ENCODE results near the gene TRABD2B. TPM values are rescaled to one million over a fixed set of nuclear protein-coding genes. Genes with fewer than 3 reads are reported as not detected.

The TRABD2B gene
- total and polyA plus RNA-seq, 8 donors = 0.99 to 5.2 (median 3.3) TPM

DNA sequence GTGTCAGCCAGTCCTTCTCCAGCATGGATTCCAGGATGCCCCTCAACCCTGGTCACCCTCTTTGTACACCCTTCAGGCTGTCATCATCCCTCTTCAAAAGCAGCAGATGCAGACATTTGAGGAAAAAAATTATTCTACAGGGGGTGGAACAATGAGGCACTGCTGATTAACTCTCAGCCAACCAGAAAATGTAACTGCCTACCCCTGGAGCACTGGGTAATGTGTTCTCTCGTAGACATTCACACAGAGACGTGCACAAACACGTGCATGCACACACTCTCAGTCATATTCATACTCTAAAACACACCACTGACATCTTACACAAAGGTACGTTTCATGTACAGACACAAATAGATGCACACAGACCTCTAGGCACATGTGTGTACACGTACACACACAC, 175.4 kb downstream of the TRABD2B start:
- TF ChIP-seq, protein P1, sequence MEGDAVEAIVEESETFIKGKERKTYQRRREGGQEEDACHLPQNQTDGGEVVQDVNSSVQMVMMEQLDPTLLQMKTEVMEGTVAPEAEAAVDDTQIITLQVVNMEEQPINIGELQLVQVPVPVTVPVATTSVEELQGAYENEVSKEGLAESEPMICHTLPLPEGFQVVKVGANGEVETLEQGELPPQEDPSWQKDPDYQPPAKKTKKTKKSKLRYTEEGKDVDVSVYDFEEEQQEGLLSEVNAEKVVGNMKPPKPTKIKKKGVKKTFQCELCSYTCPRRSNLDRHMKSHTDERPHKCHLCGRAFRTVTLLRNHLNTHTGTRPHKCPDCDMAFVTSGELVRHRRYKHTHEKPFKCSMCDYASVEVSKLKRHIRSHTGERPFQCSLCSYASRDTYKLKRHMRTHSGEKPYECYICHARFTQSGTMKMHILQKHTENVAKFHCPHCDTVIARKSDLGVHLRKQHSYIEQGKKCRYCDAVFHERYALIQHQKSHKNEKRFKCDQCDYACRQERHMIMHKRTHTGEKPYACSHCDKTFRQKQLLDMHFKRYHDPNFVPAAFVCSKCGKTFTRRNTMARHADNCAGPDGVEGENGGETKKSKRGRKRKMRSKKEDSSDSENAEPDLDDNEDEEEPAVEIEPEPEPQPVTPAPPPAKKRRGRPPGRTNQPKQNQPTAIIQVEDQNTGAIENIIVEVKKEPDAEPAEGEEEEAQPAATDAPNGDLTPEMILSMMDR (IDR thresholded peaks at IDR 0.05) = no peak
- no peaks in the 10 kb centered on the region for H3K9me3 ChIP-seq
- H3K27ac ChIP-seq = no peak overlapping the region
- no peaks in the 10 kb centered on the region for H3K4me1 ChIP-seq
- no peaks in the 10 kb centered on the region for H3K27me3 ChIP-seq
- no peak overlapping the region for H3K4me3 ChIP-seq
- no peak for ATAC-seq
- intact Hi-C loops (cut with DNase I) = no loop called here
- DNase-seq = no peak
- H3K36me3 ChIP-seq = no peaks in the 10 kb centered on the region

DNA sequence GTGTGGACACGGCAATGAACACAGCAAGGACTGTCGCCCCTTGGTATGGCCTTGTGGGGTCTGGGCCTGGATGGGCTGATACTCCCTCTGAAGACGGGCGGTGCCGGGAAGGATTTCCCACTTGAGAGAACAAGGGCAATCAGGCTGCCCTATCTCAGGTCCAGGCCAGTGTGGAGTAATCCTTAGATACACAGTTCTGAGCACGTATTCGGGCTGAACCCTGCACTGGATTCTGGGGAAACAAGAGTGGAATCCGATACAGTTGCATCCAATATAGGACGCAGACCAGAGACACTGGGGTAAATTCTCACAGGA, 177.7 kb downstream of the TRABD2B start:
- Histone ChIP-seq H3K27ac (no peak overlapping the region), H3K4me3 (no peak overlapping the region), H3K27me3 (no peaks in the 10 kb centered on the region), H3K36me3 (no peaks in the 10 kb centered on the region), H3K4me1 (no peaks in the 10 kb centered on the region), H3K9me3 (no peaks in the 10 kb centered on the region)
- intact Hi-C loops (cut with DNase I) = no loop called here
- DNase-seq = no peak
- ATAC-seq = no peak
- TF ChIP-seq, protein P1 (IDR thresholded peaks at IDR 0.05) = no peak

DNA sequence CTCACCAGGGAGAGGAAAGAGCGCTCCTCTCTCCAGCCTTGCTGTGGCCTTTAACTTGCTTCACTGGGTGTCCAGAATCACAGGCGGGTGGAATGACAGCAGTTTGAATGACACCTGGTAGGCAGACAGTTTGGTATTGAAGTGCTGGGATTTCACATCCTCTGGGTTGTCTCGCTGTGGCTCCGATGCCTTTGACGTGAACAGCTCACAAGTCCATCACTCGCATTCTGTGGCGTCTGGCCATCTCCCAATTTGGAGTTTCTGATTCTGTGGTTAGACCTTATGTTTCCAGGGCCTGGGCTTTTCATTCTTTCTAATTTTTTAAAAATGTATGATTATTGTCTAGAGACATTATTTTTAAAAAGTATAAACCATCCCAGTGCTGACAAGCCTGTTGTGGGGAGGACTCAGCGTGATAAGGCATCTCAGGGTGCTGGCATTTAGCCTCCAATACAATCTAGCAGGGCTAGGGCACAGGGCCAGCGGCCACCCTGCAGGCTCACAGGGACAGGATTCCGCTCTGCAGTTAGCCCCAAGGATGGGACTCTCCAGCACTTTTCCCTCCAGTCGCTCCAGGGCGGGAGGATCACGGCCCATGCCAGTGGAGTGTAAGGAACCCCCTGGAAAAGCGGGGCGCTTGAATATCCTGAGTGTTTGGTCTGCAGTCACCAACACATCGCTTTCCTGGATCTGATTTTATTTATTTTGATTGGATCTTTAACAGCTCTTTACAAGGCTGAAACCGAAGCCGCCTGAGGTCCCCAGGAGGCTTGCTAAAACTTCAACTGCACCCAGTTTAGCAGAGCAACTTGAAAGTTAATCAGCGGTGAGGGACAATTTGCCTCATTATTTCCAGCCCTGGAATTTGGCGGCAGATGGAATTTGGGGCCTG, 178.3 kb downstream of the TRABD2B start:
- Histone ChIP-seq H3K27me3 (no peaks in the 10 kb centered on the region), H3K4me1 (no peaks in the 10 kb centered on the region)
- no peak for ATAC-seq

DNA sequence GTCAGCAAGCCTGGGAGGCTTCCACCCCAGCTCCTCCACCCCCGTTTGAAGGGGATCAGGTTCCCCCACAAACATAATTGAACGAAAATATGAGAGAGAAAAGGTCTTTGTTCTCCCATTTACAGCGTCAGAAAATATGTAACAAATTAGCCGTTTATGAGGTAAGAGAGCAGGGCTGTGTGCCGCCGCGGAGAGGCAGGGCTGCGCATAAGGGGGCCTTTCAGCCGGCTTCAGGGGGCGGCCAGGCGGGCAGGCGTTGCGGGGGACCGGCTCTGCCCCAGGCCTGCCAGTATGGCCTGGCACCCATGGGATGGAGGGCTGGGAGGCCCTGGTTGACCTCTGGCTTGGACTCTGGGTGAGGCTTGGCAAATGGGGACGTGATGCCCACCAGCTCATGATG, 179.3 kb downstream of the TRABD2B start:
- H3K9me3 ChIP-seq = no peaks in the 10 kb centered on the region
- H3K27me3 ChIP-seq = no peaks in the 10 kb centered on the region
- H3K36me3 ChIP-seq = no peaks in the 10 kb centered on the region
- no peaks in the 10 kb centered on the region for H3K4me1 ChIP-seq
- TF ChIP-seq, protein P1 (IDR thresholded peaks at IDR 0.05) = no peak
- intact Hi-C loops (cut with DNase I) = no loop called here
- no peak for ATAC-seq
- DNase-seq = no peak
- no peak overlapping the region for H3K4me3 ChIP-seq
- H3K27ac ChIP-seq = no peak overlapping the region

More for the DNA sequence above, 178.3 kb downstream of the TRABD2B start:
- Histone ChIP-seq H3K4me3 (no peak overlapping the region), H3K9me3 (no peaks in the 10 kb centered on the region), H3K27ac (no peak overlapping the region), H3K36me3 (no peaks in the 10 kb centered on the region)
- TF ChIP-seq, protein P1 (IDR thresholded peaks at IDR 0.05) = no peak
- no peak for DNase-seq
- intact Hi-C loops (cut with DNase I) = no loop called here

DNA sequence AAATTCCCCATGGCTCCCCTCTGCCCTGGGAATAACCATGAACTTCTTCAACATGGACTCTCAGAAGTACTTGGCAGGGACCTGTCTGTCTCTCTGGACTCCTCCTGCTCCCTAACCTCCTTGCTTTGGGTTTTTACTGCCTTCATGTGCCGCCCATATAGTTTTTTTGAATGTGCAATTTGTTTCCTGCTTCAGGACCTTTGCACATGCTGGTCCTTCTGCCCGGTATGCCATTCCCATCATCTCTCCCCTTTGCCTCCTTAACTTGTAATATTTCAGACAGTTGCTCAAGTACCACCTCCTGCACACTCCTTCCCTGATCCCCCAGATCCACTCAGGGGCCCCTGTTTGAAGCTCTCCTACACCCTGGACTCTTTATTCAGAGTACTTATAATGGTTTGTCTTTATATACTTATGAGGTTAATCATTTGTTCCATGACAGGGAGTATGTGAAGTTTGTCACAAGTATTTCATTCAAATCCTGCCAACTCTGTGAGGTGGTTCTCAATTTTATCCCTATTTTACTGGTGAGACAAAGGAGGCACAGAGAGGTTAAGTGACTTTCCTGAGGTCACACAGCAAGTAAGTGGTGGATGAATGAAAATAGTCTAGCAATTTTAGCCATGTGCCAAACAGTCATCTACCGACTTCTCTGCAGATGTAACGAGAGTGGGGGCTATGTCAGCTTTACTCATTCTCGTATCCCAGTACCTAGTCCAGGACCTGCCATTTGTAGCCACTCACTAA, 180.7 kb downstream of the TRABD2B start:
- intact Hi-C loops (cut with DNase I) = no loop called here
- TF ChIP-seq, protein P1 (IDR thresholded peaks at IDR 0.05) = no peak
- no peak overlapping the region for H3K27ac ChIP-seq
- no peaks in the 10 kb centered on the region for H3K4me1 ChIP-seq
- no peaks in the 10 kb centered on the region for H3K27me3 ChIP-seq
- DNase-seq (no peak), ATAC-seq (no peak)
- H3K4me3 ChIP-seq = no peak overlapping the region
- H3K36me3 ChIP-seq = no peaks in the 10 kb centered on the region
- no peaks in the 10 kb centered on the region for H3K9me3 ChIP-seq
